Trophoblast cell (in vitro differentiated cells and primary cell): ENCODE measurements around the gene CGB5.

Experiments used
- DNase-seq, 2 donors: peaks; one replicate each; pipeline ENCODE4 v3.0.0-alpha.2; 2016
- H2AFZ ChIP-seq: 2 replicates; pipeline ENCODE4 v1.6.1; 2013; ENCODE audit warnings: low read length, moderate library complexity, mild to moderate bottlenecking; ENCODE audit not compliant: insufficient read depth, poor library complexity
- H2AK5ac ChIP-seq: 2 replicates; pipeline ENCODE4 v1.6.1; 2013; ENCODE audit warnings: mild to moderate bottlenecking, low read length
- H2BK120ac ChIP-seq: 2 replicates; pipeline ENCODE4 v1.6.1; 2013; ENCODE audit warnings: low read length, mild to moderate bottlenecking, moderate library complexity; ENCODE audit not compliant: insufficient read depth, poor library complexity
- H2BK12ac ChIP-seq: 2 replicates; pipeline ENCODE4 v1.6.1; 2013; ENCODE audit warnings: mild to moderate bottlenecking, low read length, moderate library complexity
- H2BK5ac ChIP-seq: 2 replicates; pipeline ENCODE4 v1.6.1; 2013; ENCODE audit warnings: low read length, low read depth, moderate library complexity, mild to moderate bottlenecking; ENCODE audit not compliant: poor library complexity
- H3K14ac ChIP-seq: 2 replicates; pipeline ENCODE4 v1.6.1; 2013; ENCODE audit warnings: mild to moderate bottlenecking, low read length
- H3K18ac ChIP-seq: 2 replicates; pipeline ENCODE4 v1.6.1; 2013; ENCODE audit warnings: mild to moderate bottlenecking, low read length
- H3K23ac ChIP-seq: 2 replicates; pipeline ENCODE4 v1.6.1; 2013; ENCODE audit warnings: low read length
- H3K27ac ChIP-seq: 2 replicates; pipeline ENCODE4 v1.5.1; 2013; ENCODE audit warnings: low read depth, mild to moderate bottlenecking, inconsistent platforms, low read length, moderate library complexity
- H3K27me3 ChIP-seq: 2 replicates; pipeline ENCODE4 v1.6.1; 2013; ENCODE audit warnings: inconsistent platforms, mild to moderate bottlenecking, low read length, moderate library complexity; ENCODE audit not compliant: insufficient read depth
- H3K36me3 ChIP-seq, 2 experiments: 1 replicate in 1 of 2; 2 replicates in 1 of 2; pipeline ENCODE4 v1.6.1; 2013; ENCODE audit warnings: low read length in 2 of 2, mild to moderate bottlenecking in 2 of 2, moderate library complexity in 1 of 2; ENCODE audit not compliant: insufficient read depth in 2 of 2, control insufficient read depth in 1 of 2
- H3K4ac ChIP-seq: 2 replicates; pipeline ENCODE4 v1.6.1; 2013; ENCODE audit warnings: low read depth, mild to moderate bottlenecking, low read length, moderate library complexity
- H3K4me1 ChIP-seq, 2 experiments: 1 replicate in 1 of 2; 2 replicates in 1 of 2; pipeline ENCODE4 v1.6.1; 2013; ENCODE audit warnings: low read length in 2 of 2, mild to moderate bottlenecking in 2 of 2, moderate library complexity in 1 of 2; ENCODE audit not compliant: insufficient read depth in 2 of 2, control insufficient read depth in 1 of 2
- H3K4me2 ChIP-seq: 2 replicates; pipeline ENCODE4 v1.6.1; 2013; ENCODE audit warnings: inconsistent platforms, mild to moderate bottlenecking, low read length, moderate library complexity
- H3K4me3 ChIP-seq: 2 replicates; pipeline ENCODE4 v1.5.1; 2013; ENCODE audit warnings: mild to moderate bottlenecking, low read depth, low read length, inconsistent platforms
- H3K79me1 ChIP-seq: one replicate; pipeline ENCODE4 v1.6.1; 2013; ENCODE audit warnings: low read length
- H3K79me2 ChIP-seq: 2 replicates; pipeline ENCODE4 v1.6.1; 2013; ENCODE audit warnings: low read length, mild to moderate bottlenecking; ENCODE audit not compliant: control insufficient read depth, insufficient read depth, poor library complexity
- H3K9ac ChIP-seq: 2 replicates; pipeline ENCODE4 v1.6.1; 2013; ENCODE audit warnings: mild to moderate bottlenecking, low read length
- H3K9me3 ChIP-seq: 2 replicates; pipeline ENCODE4 v1.6.1; 2013; ENCODE audit warnings: low read depth, mild to moderate bottlenecking, control low read depth, inconsistent platforms, low read length; ENCODE audit not compliant: insufficient read depth
- H4K12ac ChIP-seq: 2 replicates; pipeline ENCODE4 v1.6.1; 2013; ENCODE audit warnings: low read depth, mild to moderate bottlenecking, low read length, moderate library complexity
- H4K8ac ChIP-seq: 2 replicates; pipeline ENCODE4 v1.6.1; 2013; ENCODE audit warnings: low read depth, mild to moderate bottlenecking, low read length, moderate library complexity
- H4K91ac ChIP-seq: one replicate; pipeline ENCODE4 v1.6.1; 2013; ENCODE audit warnings: low read depth, mild to moderate bottlenecking, low read length, moderate library complexity
- WGBS: extraction: QIAGEN DNeasy Blood & Tissue Kit; methylation state at CpG from one replicate; pipeline ENCODE4 v1.1.7; 2013; ENCODE audit warnings: missing lambda C conversion rate; ENCODE audit not compliant: insufficient read length, insufficient coverage; ENCODE audit errors: extremely low coverage; 5-methylcytosine and 5-hydroxymethylcytosine counted together

CGB5 gene

DNA sequence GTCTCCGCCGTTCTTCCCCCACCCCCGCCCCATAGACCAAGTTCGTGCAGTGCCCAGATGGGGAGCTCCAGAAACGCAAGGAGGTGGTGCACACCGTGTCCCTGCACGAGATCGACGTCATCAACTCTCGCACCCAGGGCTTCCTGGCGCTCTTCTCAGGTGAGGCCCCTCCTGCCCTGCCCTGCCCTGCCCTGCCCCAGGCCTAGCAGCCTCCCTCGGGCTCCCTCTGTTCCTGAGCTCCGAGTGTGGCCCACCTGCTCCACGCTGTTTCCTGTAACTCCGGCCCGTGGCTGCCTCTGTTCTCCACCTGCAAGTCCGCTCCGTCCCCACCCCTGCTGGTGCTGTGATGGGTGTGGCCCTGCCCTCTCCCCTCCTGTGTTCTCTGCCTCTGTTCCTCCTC, 33.2 kb upstream of the CGB5 start:
- no peak overlapping the region for H3K4me2 ChIP-seq
- WGBS, result no CpG with 5 or more reads among the region's 18 CpGs
- H3K79me1 ChIP-seq, result peaks cover 8% of the 10 kb centered on the region

GRCh38 chr19:49011194-49011593, 32.5 kb upstream of the CGB5 start:
- H2AK5ac ChIP-seq, result no peak overlapping the region
- no peak overlapping the region for H3K23ac ChIP-seq
- no peak overlapping the region for H3K4ac ChIP-seq
- no peak overlapping the region for H2BK120ac ChIP-seq
- H3K79me2 ChIP-seq, result no peaks in the 10 kb centered on the region
- H3K79me1 ChIP-seq, result peaks cover 8% of the 10 kb centered on the region
- H3K4me1 ChIP-seq, result no peaks in the 10 kb centered on the region
- H3K4me2 ChIP-seq, result no peak overlapping the region
- no CpG with 5 or more reads among the region's 17 CpGs for WGBS
- peaks cover 61 to 68% of the 10 kb centered on the region in 2 experiments for H3K36me3 ChIP-seq
- peaks cover 3% of the 10 kb centered on the region for H3K9me3 ChIP-seq
- H4K91ac ChIP-seq, result peak overlapping the region; percentile 42
- DNase-seq, result no peak
- no peak overlapping the region for H3K14ac ChIP-seq
- no peak overlapping the region for H4K8ac ChIP-seq
- no peak overlapping the region for H2AFZ ChIP-seq
- no peak overlapping the region for H3K9ac ChIP-seq
- no peak overlapping the region for H2BK12ac ChIP-seq
- H3K18ac ChIP-seq, result no peak overlapping the region
- no peak overlapping the region for H4K12ac ChIP-seq
- H3K27me3 ChIP-seq, result no peaks in the 10 kb centered on the region
- no peak overlapping the region for H2BK5ac ChIP-seq
- no peak overlapping the region for H3K27ac ChIP-seq
- H3K4me3 ChIP-seq, result no peak overlapping the region

More for the DNA sequence above, 33.2 kb upstream of the CGB5 start:
- no peak overlapping the region for H3K14ac ChIP-seq
- peaks cover 62 to 66% of the 10 kb centered on the region in 2 experiments for H3K36me3 ChIP-seq
- H3K23ac ChIP-seq, result no peak overlapping the region
- no peak overlapping the region for H2BK120ac ChIP-seq
- H3K4ac ChIP-seq, result no peak overlapping the region
- no peaks in the 10 kb centered on the region for H3K79me2 ChIP-seq
- H3K9ac ChIP-seq, result no peak overlapping the region
- no peak overlapping the region for H2AFZ ChIP-seq
- peaks cover 3% of the 10 kb centered on the region for H3K9me3 ChIP-seq
- no peak overlapping the region for H4K12ac ChIP-seq
- no peak overlapping the region for H3K27ac ChIP-seq
- DNase-seq, result no peak
- no peak overlapping the region for H2BK12ac ChIP-seq
- H3K4me1 ChIP-seq, result no peaks in the 10 kb centered on the region
- no peak overlapping the region for H3K18ac ChIP-seq
- H2AK5ac ChIP-seq, result no peak overlapping the region
- no peak overlapping the region for H2BK5ac ChIP-seq
- no peak overlapping the region for H4K91ac ChIP-seq
- no peak overlapping the region for H4K8ac ChIP-seq
- no peaks in the 10 kb centered on the region for H3K27me3 ChIP-seq
- H3K4me3 ChIP-seq, result no peak overlapping the region

DNA sequence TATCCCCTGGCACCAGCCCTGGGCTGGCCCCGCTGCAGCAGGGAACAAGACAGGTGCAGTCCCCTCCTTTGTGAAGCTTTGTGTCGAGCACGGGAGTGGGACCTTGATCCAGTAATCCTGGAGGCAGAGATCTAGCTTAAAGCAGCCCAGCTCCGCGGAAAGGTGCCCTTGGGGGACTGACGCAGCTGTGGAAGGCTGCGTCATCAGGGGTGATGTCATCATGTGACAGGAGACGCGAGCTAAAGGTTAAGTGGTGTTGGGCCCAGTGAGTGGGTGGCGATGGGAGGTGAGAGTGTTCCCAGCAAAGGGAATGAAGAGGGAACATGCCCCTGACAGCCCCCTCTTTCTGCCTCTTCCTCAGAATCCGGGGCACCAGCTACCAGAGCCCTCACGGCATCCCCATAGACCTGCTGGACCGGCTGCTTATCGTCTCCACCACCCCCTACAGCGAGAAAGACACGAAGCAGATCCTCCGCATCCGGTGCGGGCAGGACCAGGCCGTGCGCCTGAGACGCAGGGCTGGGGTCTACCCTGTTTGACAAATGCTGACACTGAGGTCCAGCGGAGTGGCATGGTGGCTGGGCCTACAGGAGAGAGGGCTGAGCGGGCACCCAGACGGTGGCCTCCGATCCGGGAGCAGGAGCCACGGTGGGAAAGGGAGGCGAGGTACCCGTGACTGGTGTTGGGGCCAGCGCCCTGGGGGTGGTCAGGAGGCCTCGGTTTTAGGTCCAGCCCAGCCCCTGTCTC, 29.4 kb upstream of the CGB5 start:
- H3K9ac ChIP-seq, result no peak overlapping the region
- H3K27me3 ChIP-seq, result peaks cover 7% of the 10 kb centered on the region
- no peak overlapping the region for H2BK12ac ChIP-seq
- H3K14ac ChIP-seq, result peak overlapping the region; percentile 21
- peaks cover 12% of the 10 kb centered on the region for H3K79me1 ChIP-seq
- no peak overlapping the region for H3K23ac ChIP-seq
- peaks cover 5 to 11% of the 10 kb centered on the region in 2 experiments for H3K4me1 ChIP-seq
- no peak overlapping the region for H3K4me3 ChIP-seq
- peak overlapping the region; percentile 81 for H4K91ac ChIP-seq
- H4K8ac ChIP-seq, result peak overlapping the region; percentile 8
- H3K4ac ChIP-seq, result no peak overlapping the region
- H3K27ac ChIP-seq, result no peak overlapping the region
- DNase-seq, result peak; percentile 75 to 87
- H3K18ac ChIP-seq, result no peak overlapping the region
- peaks cover 51 to 56% of the 10 kb centered on the region in 2 experiments for H3K36me3 ChIP-seq
- no peak overlapping the region for H3K4me2 ChIP-seq
- peaks cover 3% of the 10 kb centered on the region for H3K9me3 ChIP-seq
- H2BK120ac ChIP-seq, result peak overlapping the region; percentile 35
- H2AFZ ChIP-seq, result no peak overlapping the region
- H2AK5ac ChIP-seq, result no peak overlapping the region
- H3K79me2 ChIP-seq, result no peaks in the 10 kb centered on the region
- H2BK5ac ChIP-seq, result no peak overlapping the region
- no CpG with 5 or more reads among the region's 32 CpGs for WGBS
- no peak overlapping the region for H4K12ac ChIP-seq

DNA sequence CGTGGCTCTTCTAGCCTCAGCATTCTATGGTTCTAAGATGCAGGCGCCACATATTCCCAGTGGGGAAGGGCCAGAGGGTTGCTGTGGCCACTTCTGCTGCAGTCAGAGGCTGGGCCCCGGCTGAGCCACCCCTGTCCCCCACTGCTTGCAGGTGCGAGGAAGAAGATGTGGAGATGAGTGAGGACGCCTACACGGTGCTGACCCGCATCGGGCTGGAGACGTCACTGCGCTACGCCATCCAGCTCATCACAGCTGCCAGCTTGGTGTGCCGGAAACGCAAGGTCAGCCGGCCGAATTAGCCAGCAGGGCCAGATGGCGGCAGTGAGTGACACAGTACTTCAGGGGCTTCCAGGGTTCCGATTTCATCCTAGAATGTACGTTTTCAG, 28.8 kb upstream of the CGB5 start:
- no CpG with 5 or more reads among the region's 18 CpGs for WGBS
- Histone ChIP-seq H4K12ac (no peak overlapping the region), H3K79me1 (peaks cover 12% of the 10 kb centered on the region), H3K23ac (no peak overlapping the region), H3K4me1 (peaks cover 5 to 11% of the 10 kb centered on the region in 2 experiments), H3K79me2 (no peaks in the 10 kb centered on the region), H2AK5ac (peak overlapping the region; percentile 44), H3K27me3 (peaks cover 7% of the 10 kb centered on the region), H2AFZ (no peak overlapping the region), H2BK12ac (no peak overlapping the region), H2BK120ac (peak overlapping the region; percentile 4), H3K14ac (peak overlapping the region; percentile 21), H3K4ac (no peak overlapping the region), H3K9ac (no peak overlapping the region), H3K27ac (no peak overlapping the region), H4K91ac (peak overlapping the region; percentile 81), H3K4me2 (no peak overlapping the region), H3K4me3 (no peak overlapping the region), H3K9me3 (peaks cover 3% of the 10 kb centered on the region), H4K8ac (no peak overlapping the region), H3K18ac (peak overlapping the region; percentile 12), H2BK5ac (no peak overlapping the region), H3K36me3 (peaks cover 45 to 50% of the 10 kb centered on the region in 2 experiments)
- no peak for DNase-seq
